HG03095 (cell line): ENCODE data around the gene GGN.
"Not testable (repeated sequence)": the region's sequence is repeated elsewhere in the genome, so short reads cannot be mapped to it uniquely, and the experiment has no call there.

ENCODE experiments used
- ATAC-seq: cut with Tn5 transposase; IDR thresholded peaks from one replicate; pipeline ENCODE4 v1.9.1; 2021; ENCODE audit warnings: moderate library complexity; ENCODE audit not compliant: unreplicated experiment

The GGN gene

DNA sequence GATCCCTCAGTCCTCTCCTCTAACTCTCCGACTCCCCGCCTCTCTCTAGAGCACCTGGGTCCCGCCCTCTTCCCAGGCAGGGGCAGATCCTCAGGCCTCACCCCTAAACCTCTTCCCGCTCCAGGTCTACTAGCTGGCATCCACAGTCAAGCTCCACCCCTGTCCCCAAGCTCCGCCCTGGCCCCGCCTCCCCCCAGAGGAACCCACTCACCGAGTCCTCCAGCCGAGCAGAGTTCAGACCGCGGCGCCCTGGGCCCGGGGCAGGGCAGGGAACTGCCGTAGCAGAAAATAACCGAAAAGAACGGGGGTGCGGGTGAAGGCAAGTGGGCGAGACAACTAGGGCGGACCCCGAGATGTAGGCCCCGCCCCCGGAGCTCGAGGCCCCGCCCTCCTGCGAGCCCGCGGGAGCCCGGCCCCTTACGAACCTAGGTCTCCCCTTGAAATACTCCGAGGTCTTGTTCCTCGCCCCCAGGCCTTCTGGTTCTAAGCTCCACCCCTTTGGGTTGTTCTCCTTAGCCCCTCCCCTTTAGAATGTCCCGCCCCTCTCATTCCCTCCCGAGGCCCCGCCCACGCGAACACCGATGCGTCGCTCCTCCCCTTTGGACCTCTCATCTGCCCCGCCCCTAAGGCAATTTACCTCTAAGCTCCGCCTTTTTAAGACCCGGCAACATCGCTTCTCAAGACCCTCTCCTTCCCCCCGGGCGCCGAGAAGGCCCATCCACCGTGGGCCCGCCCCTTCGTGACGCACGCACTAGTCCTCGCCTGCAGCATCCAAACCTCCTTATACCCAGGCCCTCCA, at the start of gene GGN:
Gene GGN (minus strand): TSS at position 485 of the 799 bp plus-strand sequence. CDS start 773 bp downstream, outside the sequence.
- ATAC-seq = no peak

GRCh38 chr19:38437295-38437694, 49.5 kb upstream of the GGN start:
- no peak for ATAC-seq

GRCh38 chr19:38434549-38435051, 46.8 kb upstream of the GGN start:
- no peak for ATAC-seq

GRCh38 chr19:38433268-38433733, 45.5 kb upstream of the GGN start, which contains the start of gene RYR1:
Gene RYR1, plus strand, starts transcription at chr19:38433691. Its CDS starts 139 bp downstream, at chr19:38433830.
- ATAC-seq = no peak

- no peak for ATAC-seq
Observed at GRCh38 chr19:38430931-38431330, 43.1 kb upstream of the GGN start.

DNA sequence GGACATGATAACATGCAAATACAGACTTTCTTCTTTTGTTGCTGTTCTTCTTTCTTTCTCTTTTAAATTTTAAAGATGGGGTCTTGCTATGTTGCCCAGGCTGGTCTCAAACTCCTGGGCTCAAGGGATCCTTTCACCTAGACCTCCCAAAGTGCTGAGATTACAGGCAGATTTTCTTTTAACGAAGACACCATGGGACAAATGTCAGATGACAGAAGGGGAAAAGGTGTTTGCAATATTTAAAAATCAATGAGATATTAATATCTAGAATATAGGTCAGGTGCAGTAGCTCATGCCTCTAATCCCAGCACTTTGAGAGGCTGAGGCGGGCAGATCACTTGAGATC, 42.0 kb upstream of the GGN start:
- ATAC-seq = no peak

DNA sequence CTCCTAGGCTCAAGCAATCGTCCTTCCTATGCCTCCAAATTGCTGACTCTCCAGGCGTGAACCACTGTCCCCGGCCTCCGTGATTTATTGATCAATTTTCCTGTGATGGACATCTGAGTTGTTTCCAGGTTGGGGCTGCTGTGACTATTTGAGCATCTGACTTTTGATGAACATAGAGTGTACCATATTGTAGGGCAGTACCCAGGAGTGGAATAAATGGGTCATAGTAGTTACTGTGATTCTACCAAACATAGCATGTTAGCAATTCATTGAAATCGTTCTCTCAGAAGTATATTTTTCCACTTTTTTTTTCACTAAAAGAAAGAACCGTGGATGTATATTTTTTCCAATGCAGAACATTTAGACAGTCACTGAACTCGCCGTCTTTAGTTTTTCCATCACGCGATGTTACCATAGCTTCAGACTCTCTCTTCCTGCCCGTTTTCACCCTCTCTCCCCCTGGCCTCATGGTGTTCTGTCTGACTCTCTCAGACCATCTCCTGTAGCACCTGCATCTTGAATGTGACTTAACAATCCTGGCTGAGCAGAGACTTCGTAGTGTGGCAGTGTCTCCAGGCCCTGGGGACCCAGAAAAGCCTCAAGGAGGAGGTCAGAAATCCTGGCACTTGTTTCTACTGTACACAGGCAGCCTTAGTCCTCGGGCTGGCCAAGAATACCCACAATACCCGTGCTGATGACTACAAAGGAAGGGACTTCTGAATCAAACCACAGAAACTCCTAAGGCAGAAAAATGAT, 41.4 kb upstream of the GGN start:
- ATAC-seq = no peak

DNA sequence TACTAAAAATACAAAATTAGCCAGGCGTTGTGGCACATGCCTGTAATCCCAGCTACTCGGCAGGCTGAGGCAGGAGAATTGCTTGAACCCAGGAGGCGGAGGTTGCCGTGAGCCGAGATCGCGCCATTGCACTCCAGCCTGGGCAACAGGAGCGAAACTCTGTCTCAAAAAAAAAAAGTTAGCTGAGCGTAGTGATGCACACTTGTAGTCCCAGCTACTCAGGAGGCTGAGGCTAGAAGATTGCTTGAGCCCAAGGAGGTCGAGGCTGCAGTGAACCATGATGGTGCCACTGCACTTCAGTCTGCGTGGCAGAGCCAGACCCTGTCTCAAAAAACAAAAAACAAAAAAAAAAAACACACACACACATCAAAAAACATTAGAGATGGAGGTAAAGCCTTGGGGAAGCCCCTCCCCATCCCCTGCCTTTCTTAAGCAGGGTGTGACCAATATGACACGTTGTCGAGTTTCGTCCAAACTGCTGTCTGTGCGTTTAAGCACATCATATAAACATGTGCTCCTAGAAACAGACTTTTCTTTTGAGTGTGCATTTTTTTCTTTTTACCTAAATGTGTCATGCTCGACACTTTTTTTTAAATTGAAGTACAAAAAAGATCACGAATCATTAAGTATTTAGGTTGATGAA, 39.3 kb upstream of the GGN start:
- ATAC-seq = not testable (repeated sequence)

DNA sequence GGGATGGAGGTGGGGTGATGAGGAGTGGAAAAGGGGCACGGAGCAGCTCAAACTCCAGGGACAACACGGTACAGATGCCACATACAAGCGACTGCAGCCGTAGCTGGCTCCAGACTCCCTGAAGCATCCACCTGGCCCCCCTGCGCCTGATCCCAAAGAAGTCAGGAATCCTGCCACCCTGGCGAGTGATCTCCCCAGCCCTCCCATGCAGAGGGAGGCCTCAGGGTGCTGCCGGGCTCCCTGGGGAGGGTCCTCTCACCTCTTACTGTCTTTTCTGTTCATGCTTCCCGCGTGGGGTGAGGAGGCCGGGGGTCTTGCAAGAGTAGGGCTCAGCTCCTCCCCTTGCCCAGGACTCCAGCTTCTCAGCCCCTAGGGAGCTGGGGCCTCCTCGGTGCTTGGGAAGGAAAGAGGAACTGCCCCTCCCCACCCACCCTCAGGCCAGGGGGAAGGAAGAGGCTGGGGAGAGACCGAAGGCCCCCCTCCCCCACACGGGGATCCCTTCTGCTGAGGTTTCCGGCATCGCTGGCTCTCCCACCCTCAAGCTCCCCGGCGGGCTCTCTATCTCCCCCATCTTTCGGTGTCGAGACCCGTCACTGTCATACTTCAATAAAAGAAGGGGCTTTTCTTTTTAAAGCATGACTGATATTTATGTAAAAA, 38.1 kb upstream of the GGN start, which contains the start of gene RASGRP4:
Gene RASGRP4 (minus strand): TSS at position 410 of the 657 bp plus-strand sequence. CDS start 128 bp downstream, at position 282.
- no peak for ATAC-seq

DNA sequence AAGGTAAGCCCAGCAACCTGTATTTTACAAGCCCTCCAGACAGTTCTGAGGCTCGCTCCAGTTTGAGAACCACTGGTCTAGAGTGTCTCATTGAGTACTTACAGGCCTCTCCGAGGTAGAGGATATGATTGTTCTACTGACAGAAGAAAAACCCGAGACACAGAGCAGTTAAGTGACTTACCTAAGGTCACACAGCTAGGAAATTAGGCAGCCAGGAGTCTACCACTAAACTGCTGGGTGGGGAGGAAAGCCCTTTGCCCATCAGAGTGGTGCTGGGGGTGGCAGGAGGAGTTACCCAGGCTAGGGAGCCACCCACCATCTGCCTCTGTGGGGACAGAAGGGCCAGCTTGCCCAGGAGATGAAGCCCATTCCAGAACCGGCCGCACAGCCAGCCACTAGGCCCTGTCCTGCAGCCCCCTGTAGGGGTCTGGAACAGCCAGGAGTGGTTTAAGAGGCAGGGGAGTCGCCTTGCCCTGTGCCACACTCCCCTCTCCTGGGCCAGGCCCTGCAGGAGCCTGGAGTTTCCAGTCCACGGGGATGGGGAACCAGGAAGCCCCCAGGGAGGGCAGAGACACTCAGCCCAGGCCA, 37.5 kb upstream of the GGN start:
- ATAC-seq = no peak

DNA sequence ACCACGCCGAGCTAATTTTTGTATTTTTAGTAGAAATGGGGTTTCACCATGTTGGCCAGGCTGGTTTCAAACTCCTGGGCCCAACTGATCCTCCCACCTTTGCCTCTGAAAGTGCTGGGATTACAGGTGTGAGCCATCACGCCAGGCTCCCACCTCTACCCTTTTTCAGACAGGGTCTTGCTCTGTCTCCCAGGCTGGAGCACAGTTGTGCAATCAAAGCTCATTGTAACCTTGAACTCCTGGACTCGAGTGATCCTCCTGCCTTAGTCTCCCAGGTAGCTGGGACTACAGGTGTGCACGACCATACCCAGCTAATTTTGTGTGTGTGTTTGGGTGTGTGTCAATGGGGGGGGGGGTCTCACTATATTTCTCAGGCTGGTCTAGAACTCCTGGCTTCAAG, 36.4 kb upstream of the GGN start:
- ATAC-seq = no peak

DNA sequence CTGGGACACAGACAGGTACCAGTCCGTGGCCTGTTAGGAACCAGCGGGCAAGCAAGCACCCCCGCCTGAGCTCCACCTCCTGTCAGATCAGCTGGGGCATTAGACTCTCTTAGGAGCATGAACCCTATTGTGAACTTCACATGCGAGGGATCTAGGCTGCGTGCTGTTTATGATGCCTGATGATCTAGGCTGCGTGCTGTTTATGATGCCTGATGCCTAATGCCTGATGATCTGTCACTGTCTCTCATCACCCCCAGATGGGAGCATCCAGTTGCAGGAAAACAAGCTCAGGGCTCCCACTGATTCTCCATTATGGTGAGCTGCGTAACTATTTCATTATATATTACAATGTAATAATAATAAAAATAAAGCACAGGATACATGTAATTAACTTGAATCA, 34.6 kb upstream of the GGN start:
- ATAC-seq = no peak

DNA sequence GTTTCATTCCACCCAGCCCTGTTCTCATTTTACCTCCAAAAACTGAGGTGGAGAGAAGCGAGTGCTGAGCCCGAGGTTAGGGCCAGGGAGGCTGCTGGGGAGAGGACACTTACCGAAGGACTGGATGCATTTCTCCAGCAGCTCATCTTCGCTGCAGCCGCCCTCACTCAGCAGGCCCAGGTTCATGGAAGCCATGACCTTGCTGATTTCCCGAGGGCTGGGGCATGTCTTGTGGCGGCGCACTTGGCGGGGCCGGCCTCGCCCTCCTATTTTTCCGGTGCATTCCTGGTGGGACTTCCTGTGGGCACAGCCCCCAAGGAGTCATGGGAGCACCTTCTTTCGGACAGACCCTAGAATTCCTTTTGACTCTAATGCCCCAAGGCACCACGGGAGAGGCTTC, 34.0 kb upstream of the GGN start:
- no peak for ATAC-seq

DNA sequence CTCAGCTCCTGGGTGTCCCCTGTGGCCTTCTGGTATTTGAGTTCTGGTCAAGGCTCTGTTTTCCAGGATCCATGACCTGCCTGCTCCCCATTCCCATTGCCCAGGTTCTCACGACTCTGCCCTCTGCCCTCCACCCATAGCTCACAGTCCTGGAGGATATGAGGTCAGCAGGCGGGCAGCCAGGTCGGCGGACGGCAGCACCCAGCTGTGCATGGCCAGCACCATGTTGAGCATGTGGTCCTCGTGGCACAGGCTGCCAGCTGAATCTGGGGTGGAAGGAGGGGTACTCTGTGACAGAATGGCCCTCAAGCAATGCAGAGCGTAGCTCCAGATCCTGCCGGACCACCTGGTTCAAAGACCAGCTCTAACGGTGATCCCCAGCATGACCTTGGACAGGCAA, 33.1 kb upstream of the GGN start:
- ATAC-seq = no peak

- no peak for ATAC-seq
Observed at GRCh38 chr19:38417544-38418506, 30.0 kb upstream of the GGN start.

- ATAC-seq = no peak
Observed at GRCh38 chr19:38417146-38417543, 29.3 kb upstream of the GGN start.

DNA sequence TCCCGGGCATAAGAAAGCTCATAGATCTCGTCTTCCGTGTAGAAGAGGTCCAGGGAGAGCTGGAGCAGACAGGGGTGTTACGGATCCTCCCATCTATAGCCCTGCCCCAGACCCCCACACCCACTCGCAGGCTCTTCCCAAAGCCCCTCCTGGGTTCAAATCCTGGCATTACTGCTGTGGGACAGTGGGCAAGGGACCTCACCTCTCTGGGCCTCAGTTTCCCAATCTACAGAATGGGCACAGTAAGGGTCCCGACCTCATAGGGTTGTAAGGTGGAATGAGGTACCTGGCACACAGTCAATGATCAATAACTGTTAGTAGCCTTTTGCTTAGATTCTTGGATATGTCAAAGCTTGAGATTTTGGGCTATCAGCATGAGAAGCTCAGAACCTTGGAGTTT, 25.6 kb upstream of the GGN start:
- ATAC-seq = no peak

DNA sequence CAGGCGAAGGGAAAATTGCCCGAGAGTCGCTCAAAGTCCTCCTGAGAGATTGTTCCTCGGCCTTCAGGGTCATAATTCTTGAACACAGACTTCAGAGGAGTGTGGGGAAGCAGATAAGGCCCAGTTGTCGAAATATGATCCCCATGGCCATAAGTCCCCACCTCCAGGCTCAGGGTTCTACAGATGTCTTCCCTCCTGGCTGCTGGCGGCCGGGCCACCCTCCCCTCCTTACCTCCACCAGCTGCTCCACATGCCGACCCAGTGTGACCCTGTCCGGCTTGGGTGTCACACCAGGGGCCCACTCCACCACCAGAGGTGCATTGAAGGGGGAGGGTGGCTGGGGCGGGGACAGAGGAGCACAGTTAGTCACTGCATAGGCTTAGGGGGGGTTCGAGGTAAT, 25.1 kb upstream of the GGN start:
- no peak for ATAC-seq

GRCh38 chr19:38412491-38412890, 24.7 kb upstream of the GGN start:
- no peak for ATAC-seq
